HepG2 (cell line): ENCODE results near the gene ABCB6. TPM values are rescaled to one million over a fixed set of nuclear protein-coding genes. Genes with fewer than 3 reads are reported as not detected.

Source experiments
- CREB1 ChIP-seq, 2 experiments: fragments of 450-650 bp in 1 of 2; IDR thresholded peaks; 2 replicates each; pipeline ENCODE4 v1.6.1; 2016 to 2017; ENCODE audit warnings: control low read depth in 1 of 2, mild to moderate bottlenecking in 1 of 2, missing compliant biosample characterization in 1 of 2, missing genetic modification characterization in 1 of 2
- FOXA1 ChIP-seq, 2 experiments: fragments of 450-650 bp in 1 of 2; sonication (generic) in 1 of 2; formaldehyde crosslinking in 1 of 2; IDR thresholded peaks; 2 replicates each; pipeline versions ENCODE4 v1.4.0 to v1.6.1; 2016 to 2020; ENCODE audit warnings: missing genetic modification reagents in 1 of 2
- GABPB1 ChIP-seq: IDR thresholded peaks from 2 replicates; pipeline ENCODE4 v1.6.1; 2016; ENCODE audit warnings: mild to moderate bottlenecking, missing genetic modification reagents, moderate library complexity, missing compliant biosample characterization
- GATAD1 ChIP-seq: IDR thresholded peaks from 2 replicates; pipeline ENCODE4 v1.6.1; 2016; ENCODE audit warnings: missing genetic modification reagents, missing compliant biosample characterization
- GTF2F1 ChIP-seq: fragments of 150-350 bp; IDR thresholded peaks from 2 replicates; pipeline ENCODE4 v1.6.1; 2014; ENCODE audit warnings: low read length
- JUND ChIP-seq: sonication (generic); formaldehyde crosslinking; IDR thresholded peaks from 2 replicates; pipeline ENCODE4 v1.8.0; 2022; ENCODE audit warnings: mild to moderate bottlenecking, missing genetic modification reagents
- KDM5A ChIP-seq: fragments of 200-600 bp; sonication (generic); IDR thresholded peaks from 2 replicates; pipeline ENCODE4 v1.7.0; 2018; ENCODE audit warnings: antibody characterized with exemption, mild to moderate bottlenecking, low read length, borderline replicate concordance
- NFYC ChIP-seq: IDR thresholded peaks from 2 replicates; pipeline ENCODE4 v1.6.1; 2016; ENCODE audit warnings: missing genetic modification reagents, missing compliant biosample characterization
- PCBP2 ChIP-seq: fragments of 200-400 bp; formaldehyde crosslinking; optimal IDR thresholded peaks from 2 replicates; pipeline ENCODE3; 2018; ENCODE audit warnings: low read length, low read depth; ENCODE audit not compliant: poor library complexity, severe bottlenecking
- SIX4 ChIP-seq: sonication (generic); formaldehyde crosslinking; IDR thresholded peaks from 2 replicates; pipeline ENCODE4 v1.4.0; 2020; ENCODE audit warnings: missing genetic modification reagents
- SOX6 ChIP-seq, 2 experiments: fragments of 450-650 bp in 1 of 2; sonication (generic) in 1 of 2; formaldehyde crosslinking in 1 of 2; IDR thresholded peaks; 2 replicates each; pipeline versions ENCODE4 v1.4.0 to v1.6.1; 2017 to 2020; ENCODE audit warnings: antibody characterized with exemption in 1 of 2, mild to moderate bottlenecking in 1 of 2, missing genetic modification reagents in 1 of 2
- SP4 ChIP-seq: sonication (generic); formaldehyde crosslinking; IDR thresholded peaks from 2 replicates; pipeline ENCODE4 v1.8.1; 2023; ENCODE audit warnings: mild to moderate bottlenecking, missing genetic modification reagents
- TEAD3 ChIP-seq: optimal IDR thresholded peaks from 2 replicates; pipeline ENCODE3; 2016; ENCODE audit warnings: borderline replicate concordance
- THAP11 ChIP-seq: IDR thresholded peaks from 2 replicates; pipeline ENCODE4 v1.6.1; 2016; ENCODE audit warnings: missing biosample characterization, missing genetic modification reagents
- ZBTB20 ChIP-seq: sonication (generic); formaldehyde crosslinking; IDR thresholded peaks from 2 replicates; pipeline ENCODE4 v1.8.1; 2023; ENCODE audit warnings: missing genetic modification reagents, low read depth, mild to moderate bottlenecking, borderline replicate concordance
- ZC3H4 ChIP-seq: sonication (generic); formaldehyde crosslinking; IDR thresholded peaks from 2 replicates; pipeline ENCODE4 v1.4.0; 2020; ENCODE audit warnings: missing genetic modification reagents, borderline replicate concordance
- ZFP91 ChIP-seq: sonication (generic); formaldehyde crosslinking; IDR thresholded peaks from 2 replicates; pipeline ENCODE4 v1.9.0; 2022; ENCODE audit warnings: missing genetic modification reagents, mild to moderate bottlenecking, borderline replicate concordance
- ZFYVE20 ChIP-seq: sonication (generic); formaldehyde crosslinking; IDR thresholded peaks from 2 replicates; pipeline ENCODE4 v1.8.0; 2023; ENCODE audit warnings: low read depth, mild to moderate bottlenecking, moderate library complexity, missing genetic modification reagents, borderline replicate concordance
- ZNF30 ChIP-seq: sonication (generic); formaldehyde crosslinking; IDR thresholded peaks from 2 replicates; pipeline ENCODE4 v1.5.0; 2020; ENCODE audit warnings: mild to moderate bottlenecking, missing genetic modification reagents
- ZNF350 ChIP-seq: sonication (generic); formaldehyde crosslinking; IDR thresholded peaks from 2 replicates; pipeline ENCODE4 v1.4.0; 2020; ENCODE audit warnings: mild to moderate bottlenecking, low read depth, missing genetic modification reagents, borderline replicate concordance
- ZNF557 ChIP-seq: sonication (generic); formaldehyde crosslinking; IDR thresholded peaks from 2 replicates; pipeline ENCODE4 v1.4.0; 2020; ENCODE audit warnings: missing genetic modification reagents
- ZNF672 ChIP-seq: sonication (generic); formaldehyde crosslinking; IDR thresholded peaks from 2 replicates; pipeline ENCODE4 v1.8.1; 2022; ENCODE audit warnings: missing genetic modification reagents
- ZNF883 ChIP-seq: sonication (generic); formaldehyde crosslinking; IDR thresholded peaks from 2 replicates; pipeline ENCODE4 v1.5.1; 2020; ENCODE audit warnings: mild to moderate bottlenecking, missing genetic modification reagents; ENCODE audit errors: not compliant biosample characterization
- ZSCAN31 ChIP-seq: sonication (generic); formaldehyde crosslinking; IDR thresholded peaks from 2 replicates; pipeline ENCODE4 v1.5.0; 2020; ENCODE audit warnings: low read depth, mild to moderate bottlenecking, missing genetic modification reagents
- polyA plus RNA-seq, 8 experiments: library from polyadenylated mRNA; depleted of rRNA in 3 of 8; stranded (reverse) in 7 of 8; unstranded in 1 of 8; fragments of >200 nt; fragmentation: Illumina TruSeq in 4 of 8; extraction: Trizol in 4 of 8; gene quantifications; 2 replicates each; pipeline versions ENCODE4 v1.2.1 to v1.2.3, GENCODE V29; 2011 to 2016; ENCODE audit warnings: low read depth in 4 of 8, missing spikeins in 1 of 8, mixed read lengths in 1 of 8; ENCODE audit not compliant: insufficient read depth in 1 of 8
- total RNA-seq, 5 experiments: library from RNA; depleted of rRNA; stranded (reverse); fragments of >200 nt; fragmentation: Illumina TruSeq; extraction: Trizol; gene quantifications; 2 replicates each; pipeline ENCODE4 v1.2.3, GENCODE V29; 2016; ENCODE audit warnings: low read depth in 1 of 5
- TF ChIP-seq, protein P1 (sequence below): sonication (generic); formaldehyde crosslinking; IDR thresholded peaks from 2 replicates; pipeline ENCODE4 v1.4.0; 2020; ENCODE audit warnings: missing genetic modification reagents, mild to moderate bottlenecking, borderline replicate concordance

Gene ABCB6
- total and polyA plus RNA-seq, 2 of the 13 experiments (the other 11 are each of a cell fraction or from before 2014, with no cell fraction given) = 91.1 to 137 TPM

DNA sequence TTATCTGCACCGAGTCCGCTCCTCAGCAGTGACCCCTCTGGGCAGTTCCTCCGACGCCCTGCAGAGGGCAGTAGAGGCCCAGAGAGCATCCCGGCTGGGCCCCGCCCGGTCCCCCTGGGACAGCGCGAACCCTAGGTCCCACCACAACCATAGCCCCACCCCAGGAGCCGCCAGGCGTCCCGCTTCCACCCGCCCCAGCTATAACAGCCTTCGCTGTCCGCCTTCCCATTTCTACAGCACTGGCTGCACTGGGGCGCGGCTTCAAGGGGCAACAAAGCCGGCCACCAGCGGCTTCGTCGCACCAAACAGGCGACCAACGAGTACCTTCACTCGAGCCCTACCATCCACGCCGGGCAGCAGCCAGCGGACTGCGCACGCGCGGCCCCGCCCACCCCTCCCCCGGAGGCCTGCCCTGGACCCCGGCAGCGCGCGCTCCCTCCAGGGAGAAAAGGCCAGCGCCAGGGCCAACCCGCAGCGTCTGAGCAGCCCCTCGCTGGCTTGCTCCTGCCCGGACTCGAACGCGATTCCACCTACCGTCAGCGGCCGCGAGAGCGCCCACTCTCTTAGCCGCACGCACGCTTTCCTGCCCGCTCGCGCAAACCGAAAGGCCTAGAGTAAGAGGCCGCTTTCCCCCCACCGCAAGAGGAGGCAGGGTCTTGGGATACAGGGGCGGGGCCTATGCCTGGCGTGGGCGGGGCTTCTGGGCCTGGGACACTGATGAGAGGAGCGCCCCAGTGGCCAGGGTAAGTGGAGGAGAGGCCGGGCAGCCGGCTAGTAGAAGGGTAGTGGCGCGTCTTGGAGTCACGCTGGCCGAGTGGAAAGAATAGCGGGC, 58.4 kb downstream of the ABCB6 start, which contains the start of gene NHEJ1 (continued):
- TF ChIP-seq KDM5A (peak; percentile 83; the same call in 1 of the 2 replicates), ZNF883 (peak; percentile 87), SIX4 (CRISPR knock-in tag) (peak; percentile 3; the same call in 1 of the 2 replicates), SOX6 (IDR thresholded peaks at IDR 0.05) (no peak), SOX6 (CRISPR knock-in tag; IDR thresholded peaks at IDR 0.05) (peak; percentile 70), GABPB1 (peak; percentile 84), FOXA1 (IDR thresholded peaks at IDR 0.05) (no peak), FOXA1 (CRISPR knock-in tag; IDR thresholded peaks at IDR 0.05) (no peak), ZNF30 (CRISPR knock-in tag) (0 out of 2 replicates have a peak, but pooled peaks have one; percentile 43), THAP11 (CRISPR knock-in tag) (peak; percentile 83), ZNF350 (CRISPR knock-in tag) (peak; percentile 92), ZC3H4 (CRISPR knock-in tag) (no peak), ZFP91 (CRISPR knock-in tag) (peak; percentile 74; the same call in 1 of the 2 replicates), GATAD1 (CRISPR knock-in tag) (peak; percentile 77), TEAD3 (CRISPR knock-in tag) (peak; percentile 53), ZNF557 (CRISPR knock-in tag) (peak; percentile 60; the same call in 1 of the 2 replicates), ZFYVE20 (peak; percentile 82; the same call in 1 of the 2 replicates), NFYC (no peak), ZBTB20 (CRISPR knock-in tag) (peak; percentile 93), GTF2F1 (no peak), ZNF672 (CRISPR knock-in tag) (no peak), ZSCAN31 (peak; percentile 90), JUND (CRISPR knock-in tag) (no peak; the same call in 1 of the 2 replicates), CREB1 (IDR thresholded peaks at IDR 0.05) (no peak), CREB1 (CRISPR knock-in tag; IDR thresholded peaks at IDR 0.05) (no peak), SP4 (CRISPR knock-in tag) (peak; percentile 87), PCBP2 (no peak)
- TF ChIP-seq, protein P1, sequence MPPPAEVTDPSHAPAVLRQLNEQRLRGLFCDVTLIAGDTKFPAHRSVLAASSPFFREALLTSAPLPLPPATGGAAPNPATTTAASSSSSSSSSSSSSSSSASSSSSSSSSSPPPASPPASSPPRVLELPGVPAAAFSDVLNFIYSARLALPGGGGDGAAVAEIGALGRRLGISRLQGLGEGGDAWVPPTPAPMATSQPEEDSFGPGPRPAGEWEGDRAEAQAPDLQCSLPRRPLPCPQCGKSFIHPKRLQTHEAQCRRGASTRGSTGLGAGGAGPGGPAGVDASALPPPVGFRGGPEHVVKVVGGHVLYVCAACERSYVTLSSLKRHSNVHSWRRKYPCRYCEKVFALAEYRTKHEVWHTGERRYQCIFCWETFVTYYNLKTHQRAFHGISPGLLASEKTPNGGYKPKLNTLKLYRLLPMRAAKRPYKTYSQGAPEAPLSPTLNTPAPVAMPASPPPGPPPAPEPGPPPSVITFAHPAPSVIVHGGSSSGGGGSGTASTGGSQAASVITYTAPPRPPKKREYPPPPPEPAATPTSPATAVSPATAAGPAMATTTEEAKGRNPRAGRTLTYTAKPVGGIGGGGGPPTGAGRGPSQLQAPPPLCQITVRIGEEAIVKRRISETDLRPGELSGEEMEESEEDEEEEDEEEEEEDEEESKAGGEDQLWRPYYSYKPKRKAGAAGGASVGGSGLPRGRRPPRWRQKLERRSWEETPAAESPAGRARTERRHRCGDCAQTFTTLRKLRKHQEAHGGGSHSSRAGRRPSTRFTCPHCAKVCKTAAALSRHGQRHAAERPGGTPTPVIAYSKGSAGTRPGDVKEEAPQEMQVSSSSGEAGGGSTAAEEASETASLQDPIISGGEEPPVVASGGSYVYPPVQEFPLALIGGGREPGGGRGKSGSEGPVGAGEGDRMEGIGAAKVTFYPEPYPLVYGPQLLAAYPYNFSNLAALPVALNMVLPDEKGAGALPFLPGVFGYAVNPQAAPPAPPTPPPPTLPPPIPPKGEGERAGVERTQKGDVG (CRISPR knock-in tag) = no peak
